Neural crest cell (in vitro differentiated cells): Measurements from ENCODE around the gene WARS2. TPM values are rescaled to one million over a fixed set of nuclear protein-coding genes. Genes with fewer than 3 reads are reported as not detected.

Experiments
- DNase-seq: peaks from one replicate; pipeline ENCODE4 v3.0.0; 2021; ENCODE audit warnings: low read depth, mixed read lengths, low spot score
- H3K27ac Mint-ChIP-seq: one replicate; pipeline ENCODE4 v1.8.0; 2021; ENCODE audit warnings: mild to moderate bottlenecking, mixed read lengths; ENCODE audit not compliant: unreplicated experiment
- H3K27me3 Mint-ChIP-seq: 2 replicates; pipeline ENCODE4 v1.8.0; 2021; ENCODE audit warnings: low read depth, mild to moderate bottlenecking, mixed read lengths
- H3K36me3 Mint-ChIP-seq: 2 replicates; pipeline ENCODE4 v1.8.0; 2021; ENCODE audit warnings: low read depth, mild to moderate bottlenecking, mixed read lengths
- H3K4me1 Mint-ChIP-seq: 2 replicates; pipeline ENCODE4 v1.8.0; 2021; ENCODE audit warnings: mixed read lengths
- H3K4me3 Mint-ChIP-seq: one replicate; pipeline ENCODE4 v1.8.0; 2021; ENCODE audit warnings: mild to moderate bottlenecking, mixed read lengths
- H3K9me3 Mint-ChIP-seq: 2 replicates; pipeline ENCODE4 v1.8.0; 2021; ENCODE audit warnings: mixed read lengths
- total RNA-seq: library from RNA; stranded (reverse); gene quantifications from 2 replicates; pipeline ENCODE4 v1.2.1, GENCODE V29; 2021
- TF ChIP-seq, protein P1 (sequence below): fragments of 200-600 bp; sonication (generic); conservative IDR thresholded peaks from 2 replicates; pipeline ENCODE4 v1.5.0; 2021; ENCODE audit warnings: antibody characterized with exemption, mild to moderate bottlenecking

WARS2 gene
- total RNA-seq, 1 donor from 2014 or later, result 12.3 TPM

GRCh38 chr1:119079881-119080280 is 60.6 kb downstream of the WARS2 start:
- DNase-seq, result no peak
- Mint-ChIP-seq H3K27me3 (no peaks in the 10 kb centered on the region), H3K27ac (no peak overlapping the region), H3K36me3 (peaks cover 5% of the 10 kb centered on the region), H3K4me3 (no peak overlapping the region), H3K4me1 (no peaks in the 10 kb centered on the region), H3K9me3 (peaks cover 3% of the 10 kb centered on the region)
- TF ChIP-seq, protein P1, sequence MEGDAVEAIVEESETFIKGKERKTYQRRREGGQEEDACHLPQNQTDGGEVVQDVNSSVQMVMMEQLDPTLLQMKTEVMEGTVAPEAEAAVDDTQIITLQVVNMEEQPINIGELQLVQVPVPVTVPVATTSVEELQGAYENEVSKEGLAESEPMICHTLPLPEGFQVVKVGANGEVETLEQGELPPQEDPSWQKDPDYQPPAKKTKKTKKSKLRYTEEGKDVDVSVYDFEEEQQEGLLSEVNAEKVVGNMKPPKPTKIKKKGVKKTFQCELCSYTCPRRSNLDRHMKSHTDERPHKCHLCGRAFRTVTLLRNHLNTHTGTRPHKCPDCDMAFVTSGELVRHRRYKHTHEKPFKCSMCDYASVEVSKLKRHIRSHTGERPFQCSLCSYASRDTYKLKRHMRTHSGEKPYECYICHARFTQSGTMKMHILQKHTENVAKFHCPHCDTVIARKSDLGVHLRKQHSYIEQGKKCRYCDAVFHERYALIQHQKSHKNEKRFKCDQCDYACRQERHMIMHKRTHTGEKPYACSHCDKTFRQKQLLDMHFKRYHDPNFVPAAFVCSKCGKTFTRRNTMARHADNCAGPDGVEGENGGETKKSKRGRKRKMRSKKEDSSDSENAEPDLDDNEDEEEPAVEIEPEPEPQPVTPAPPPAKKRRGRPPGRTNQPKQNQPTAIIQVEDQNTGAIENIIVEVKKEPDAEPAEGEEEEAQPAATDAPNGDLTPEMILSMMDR, result no peak

- H3K9me3 Mint-ChIP-seq, result peaks cover 11% of the 10 kb centered on the region
- H3K27me3 Mint-ChIP-seq, result no peaks in the 10 kb centered on the region
- TF ChIP-seq, protein P1, result no peak
- H3K36me3 Mint-ChIP-seq, result peaks cover 14% of the 10 kb centered on the region
- no peak for DNase-seq
- no peak overlapping the region for H3K4me3 Mint-ChIP-seq
- no peaks in the 10 kb centered on the region for H3K4me1 Mint-ChIP-seq
- H3K27ac Mint-ChIP-seq, result no peak overlapping the region
These were observed 64.8 kb downstream of the WARS2 start for GRCh38 chr1:119075614-119076013.

DNA sequence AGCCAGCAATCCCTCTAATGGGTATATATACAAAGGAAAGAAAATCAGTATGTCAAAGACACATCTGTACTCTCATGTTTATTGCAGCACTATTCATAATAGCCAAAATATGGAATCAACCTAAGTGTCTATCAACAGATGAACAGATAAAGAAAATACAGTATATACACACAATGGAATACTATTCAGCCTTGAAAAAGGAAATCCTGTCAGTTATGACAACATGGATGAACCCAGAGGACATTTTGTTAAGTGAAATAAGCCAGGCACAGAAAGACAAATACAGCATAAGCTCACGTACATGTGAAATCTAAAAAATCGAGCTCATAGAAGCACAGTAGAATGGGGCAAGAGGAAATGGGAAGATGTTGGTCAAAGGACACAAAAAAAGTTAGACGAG is 69.1 kb downstream of the WARS2 start:
- H3K27ac Mint-ChIP-seq, result no peak overlapping the region
- H3K4me1 Mint-ChIP-seq, result no peaks in the 10 kb centered on the region
- H3K4me3 Mint-ChIP-seq, result no peak overlapping the region
- no peaks in the 10 kb centered on the region for H3K27me3 Mint-ChIP-seq
- no peak for DNase-seq
- peaks cover 11% of the 10 kb centered on the region for H3K9me3 Mint-ChIP-seq
- TF ChIP-seq, protein P1, result no peak
- H3K36me3 Mint-ChIP-seq, result peaks cover 14% of the 10 kb centered on the region

DNA sequence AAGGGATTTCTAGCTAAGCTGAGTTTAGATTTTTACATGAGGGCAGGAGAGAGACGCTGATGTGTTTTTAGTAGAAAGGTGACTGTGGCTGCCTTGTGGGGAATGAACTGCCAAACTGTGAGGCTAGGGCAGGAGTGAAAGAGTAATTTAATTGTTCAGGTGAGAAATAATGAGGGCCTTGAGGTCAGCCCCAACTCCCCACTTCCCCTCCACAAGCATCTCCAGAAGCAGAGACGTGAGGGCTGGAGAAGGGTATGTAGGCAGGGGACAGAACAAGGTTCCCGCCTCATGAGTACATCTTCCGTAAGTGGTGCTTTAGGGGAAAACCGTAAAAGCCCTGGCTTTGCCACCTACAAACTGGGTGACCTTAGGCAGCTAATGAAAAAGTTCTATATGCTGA is 70.8 kb downstream of the WARS2 start:
- H3K4me3 Mint-ChIP-seq, result no peak overlapping the region
- H3K4me1 Mint-ChIP-seq, result no peaks in the 10 kb centered on the region
- H3K36me3 Mint-ChIP-seq, result peaks cover 8% of the 10 kb centered on the region
- DNase-seq, result no peak
- H3K27ac Mint-ChIP-seq, result peak overlapping the region; percentile 2
- peaks cover 7% of the 10 kb centered on the region for H3K9me3 Mint-ChIP-seq
- no peaks in the 10 kb centered on the region for H3K27me3 Mint-ChIP-seq
- TF ChIP-seq, protein P1, result no peak

DNA sequence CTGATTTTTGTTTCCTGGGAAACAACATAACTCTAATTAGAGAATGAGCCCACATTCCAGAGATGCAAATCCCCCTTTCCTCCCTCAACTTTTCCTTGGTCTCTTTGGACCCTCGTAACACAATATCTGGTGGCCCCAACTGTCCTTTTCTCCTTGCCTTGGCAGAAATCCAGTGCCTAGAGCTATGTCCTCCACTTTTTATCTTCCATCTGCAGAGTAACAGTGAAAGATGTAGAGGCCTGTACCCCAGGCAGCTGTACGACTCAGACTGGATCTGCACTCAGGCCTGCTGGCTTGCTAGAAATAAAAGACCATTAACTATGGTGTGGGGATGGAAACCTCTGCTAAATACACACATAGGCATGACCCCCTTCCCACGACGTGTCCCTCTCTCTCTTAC is 72.0 kb downstream of the WARS2 start:
- DNase-seq, result no peak
- H3K27me3 Mint-ChIP-seq, result no peaks in the 10 kb centered on the region
- peaks cover 4% of the 10 kb centered on the region for H3K9me3 Mint-ChIP-seq
- no peak overlapping the region for H3K4me3 Mint-ChIP-seq
- H3K36me3 Mint-ChIP-seq, result peaks cover 3% of the 10 kb centered on the region
- no peaks in the 10 kb centered on the region for H3K4me1 Mint-ChIP-seq
- TF ChIP-seq, protein P1, result no peak
- H3K27ac Mint-ChIP-seq, result peak overlapping the region; percentile 40

DNA sequence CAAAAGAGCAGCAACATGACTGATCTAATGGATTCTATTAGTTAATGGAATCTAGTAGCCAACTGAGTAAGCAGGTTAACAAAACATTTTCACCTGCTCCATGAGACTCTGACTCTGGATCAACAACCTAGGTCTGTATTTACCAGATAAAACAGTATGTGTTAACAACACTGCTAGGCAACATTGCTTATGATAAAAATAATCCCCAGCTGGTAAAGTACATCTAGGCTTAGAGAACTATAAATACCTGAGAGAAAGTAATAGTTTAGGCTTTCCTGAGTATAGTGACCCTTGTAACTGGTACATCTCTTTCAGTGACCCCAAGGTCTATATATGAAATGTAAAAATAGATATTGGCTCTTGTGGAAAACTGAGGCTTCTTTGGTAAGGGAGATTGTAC is 78.8 kb downstream of the WARS2 start:
- Mint-ChIP-seq H3K27ac (no peak overlapping the region), H3K9me3 (no peaks in the 10 kb centered on the region), H3K4me3 (no peak overlapping the region), H3K36me3 (no peaks in the 10 kb centered on the region), H3K4me1 (no peaks in the 10 kb centered on the region), H3K27me3 (no peaks in the 10 kb centered on the region)
- TF ChIP-seq, protein P1, result no peak
- DNase-seq, result no peak
